Ovary (tissue), 9 donors: ENCODE data around the gene CYP19A1. TPM values are rescaled to one million over a fixed set of nuclear protein-coding genes. Genes with fewer than 3 reads are reported as not detected.

Experiments
- DNase-seq, 5 donors: peaks; one replicate each; pipeline ENCODE4 v3.0.0-alpha.2; 2019 to 2020
- H3K27ac ChIP-seq, 2 donors: fragments of 200-600 bp; one replicate each; pipeline versions ENCODE4 v1.5.1 to v1.8.0; 2019 to 2022
- H3K27me3 ChIP-seq: fragments of 200-600 bp; one replicate; pipeline ENCODE4 v1.8.0; 2022
- H3K36me3 ChIP-seq: fragments of 200-600 bp; sonication (generic); one replicate; pipeline ENCODE4 v1.5.1; 2019
- H3K4me1 ChIP-seq: one replicate; pipeline ENCODE4 v1.8.1; 2013; ENCODE audit warnings: mild to moderate bottlenecking, moderate library complexity; ENCODE audit not compliant: insufficient read depth
- H3K4me3 ChIP-seq: fragments of 200-600 bp; sonication (generic); one replicate; pipeline ENCODE4 v1.5.1; 2017
- H3K9me3 ChIP-seq, 2 donors: fragments of 200-600 bp in 1 of 2; sonication (generic) in 1 of 2; one replicate each; pipeline versions ENCODE4 v1.5.1 to v1.8.1; 2013 to 2019; ENCODE audit warnings: mild to moderate bottlenecking in 1 of 2, moderate library complexity in 1 of 2
- EP300 ChIP-seq: sonication (generic); formaldehyde crosslinking; IDR thresholded peaks from one replicate; pipeline ENCODE4 v1.6.1; 2017; ENCODE audit warnings: antibody characterized with exemption
- POLR2A ChIP-seq: fragments of 450-650 bp; IDR thresholded peaks from one replicate; pipeline ENCODE4 v1.6.1; 2017; ENCODE audit warnings: antibody characterized with exemption, mild to moderate bottlenecking, moderate library complexity
- WGBS, 3 donors: extraction: QIAGEN DNeasy Blood & Tissue Kit in 1 of 3; methylation state at CpG; one replicate each; pipeline versions ENCODE4 v1.1.5 to v1.1.7; 2013 to 2017; 5-methylcytosine and 5-hydroxymethylcytosine counted together
- intact Hi-C, 4 donors: fragments of 100-400 bp; cut with DNase I; formaldehyde crosslinking; loops; one replicate each; pipeline versions ENCODE4 v1.11.0 to v1.15.1; 2022 to 2023
- polyA plus RNA-seq, 2 donors: library from polyadenylated mRNA; stranded (reverse); fragments of 200-250 nt in 1 of 2; fragments of 350-450 nt in 1 of 2; fragmentation: Illumina TruSeq in 1 of 2; extraction: RNeasy Lipid Tissue Mini Kit (QIAGEN cat#74804) in 1 of 2; gene quantifications; one replicate each; pipeline ENCODE4 v1.2.3, GENCODE V29; 2013 to 2014
- total RNA-seq, 7 donors: library from RNA; depleted of rRNA in 2 of 7; stranded (reverse); fragments of >200 nt in 2 of 7; fragmentation: NEBNext Ultra II Directional in 3 of 7; extraction: Animal tissue kit (Norgen Biotek cat#: 25700) in 3 of 7; gene quantifications; one replicate each; pipeline versions ENCODE4 v1.1.0 to v1.2.4, GENCODE V29; 2016 to 2023
- TF ChIP-seq, protein P1 (sequence below), 3 donors: fragments of 450-650 bp in 2 of 3; fragments of 200-600 bp in 1 of 3; IDR thresholded peaks; one replicate each; pipeline versions ENCODE4 v1.5.1 to v1.8.0; 2016 to 2022; ENCODE audit warnings: antibody characterized with exemption in 3 of 3, mild to moderate bottlenecking in 1 of 3
- donor health status: DM: no; HTN: no; CAD: no; lungs with moderate emphysema.
- donor health status: DM: no; HTN: no; CAD: no.
- donor health status: Bipolar disorder and iron deficiency.
- donor health status: DM: yes; HTN: yes; CAD: no.
- donor health status: DM: no; HTN: no; CAD: no.
- donor health status: DM: yes; HTN: yes; CAD: no.

The CYP19A1 gene
- total and polyA plus RNA-seq, 9 donors: 0.81 to 1,570 (median 1.4) TPM

DNA sequence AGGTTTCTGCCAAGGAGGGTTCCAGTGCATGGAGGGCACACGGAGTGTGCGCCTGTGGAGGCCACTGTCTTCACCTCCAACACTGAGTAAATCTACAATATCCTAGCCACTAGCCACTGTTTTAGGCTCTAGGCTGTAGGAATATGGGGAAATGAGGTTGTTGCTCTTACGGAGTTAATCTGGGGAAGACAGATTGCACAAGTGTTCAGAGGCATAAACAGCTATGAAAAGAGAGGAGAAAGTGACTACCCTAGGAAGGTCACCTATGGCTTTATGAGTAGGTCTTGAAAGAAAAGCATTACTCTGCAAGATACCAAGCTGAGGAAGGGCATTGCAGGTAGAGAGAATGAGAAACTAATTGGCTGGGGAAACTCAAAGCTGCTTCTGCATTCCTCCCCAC is 85.7 kb downstream of the CYP19A1 start:
- WGBS, 3 donors: 93 to 99% (median 98%) methylated on average over 3 of the region's 3 CpGs

GRCh38 chr15:51251556-51251955 is 86.8 kb downstream of the CYP19A1 start:
- no peaks in the 10 kb centered on the region for H3K27me3 ChIP-seq
- DNase-seq: no peak
- no peak overlapping the region for H3K4me3 ChIP-seq
- intact Hi-C loops: no loop called here
- WGBS, 3 donors: 30 to 65% (median 56%) methylated on average over 1 of the region's 1 CpG
- H3K4me1 ChIP-seq: no peaks in the 10 kb centered on the region
- no peaks in the 10 kb centered on the region for H3K36me3 ChIP-seq
- TF ChIP-seq EP300 (no peak), POLR2A (no peak)
- TF ChIP-seq, protein P1, sequence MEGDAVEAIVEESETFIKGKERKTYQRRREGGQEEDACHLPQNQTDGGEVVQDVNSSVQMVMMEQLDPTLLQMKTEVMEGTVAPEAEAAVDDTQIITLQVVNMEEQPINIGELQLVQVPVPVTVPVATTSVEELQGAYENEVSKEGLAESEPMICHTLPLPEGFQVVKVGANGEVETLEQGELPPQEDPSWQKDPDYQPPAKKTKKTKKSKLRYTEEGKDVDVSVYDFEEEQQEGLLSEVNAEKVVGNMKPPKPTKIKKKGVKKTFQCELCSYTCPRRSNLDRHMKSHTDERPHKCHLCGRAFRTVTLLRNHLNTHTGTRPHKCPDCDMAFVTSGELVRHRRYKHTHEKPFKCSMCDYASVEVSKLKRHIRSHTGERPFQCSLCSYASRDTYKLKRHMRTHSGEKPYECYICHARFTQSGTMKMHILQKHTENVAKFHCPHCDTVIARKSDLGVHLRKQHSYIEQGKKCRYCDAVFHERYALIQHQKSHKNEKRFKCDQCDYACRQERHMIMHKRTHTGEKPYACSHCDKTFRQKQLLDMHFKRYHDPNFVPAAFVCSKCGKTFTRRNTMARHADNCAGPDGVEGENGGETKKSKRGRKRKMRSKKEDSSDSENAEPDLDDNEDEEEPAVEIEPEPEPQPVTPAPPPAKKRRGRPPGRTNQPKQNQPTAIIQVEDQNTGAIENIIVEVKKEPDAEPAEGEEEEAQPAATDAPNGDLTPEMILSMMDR (IDR thresholded peaks at IDR 0.05): no peak
- H3K9me3 ChIP-seq: no peaks in the 10 kb centered on the region
- no peak overlapping the region for H3K27ac ChIP-seq

More for the DNA sequence above, 85.7 kb downstream of the CYP19A1 start:
- H3K9me3 ChIP-seq: no peaks in the 10 kb centered on the region
- no peaks in the 10 kb centered on the region for H3K36me3 ChIP-seq
- TF ChIP-seq POLR2A (no peak), EP300 (no peak)
- TF ChIP-seq, protein P1 (IDR thresholded peaks at IDR 0.05): no peak
- H3K4me1 ChIP-seq: no peaks in the 10 kb centered on the region
- no peak overlapping the region for H3K27ac ChIP-seq
- H3K4me3 ChIP-seq: no peak overlapping the region
- intact Hi-C loops: no loop called here
- no peaks in the 10 kb centered on the region for H3K27me3 ChIP-seq
- DNase-seq: no peak

DNA sequence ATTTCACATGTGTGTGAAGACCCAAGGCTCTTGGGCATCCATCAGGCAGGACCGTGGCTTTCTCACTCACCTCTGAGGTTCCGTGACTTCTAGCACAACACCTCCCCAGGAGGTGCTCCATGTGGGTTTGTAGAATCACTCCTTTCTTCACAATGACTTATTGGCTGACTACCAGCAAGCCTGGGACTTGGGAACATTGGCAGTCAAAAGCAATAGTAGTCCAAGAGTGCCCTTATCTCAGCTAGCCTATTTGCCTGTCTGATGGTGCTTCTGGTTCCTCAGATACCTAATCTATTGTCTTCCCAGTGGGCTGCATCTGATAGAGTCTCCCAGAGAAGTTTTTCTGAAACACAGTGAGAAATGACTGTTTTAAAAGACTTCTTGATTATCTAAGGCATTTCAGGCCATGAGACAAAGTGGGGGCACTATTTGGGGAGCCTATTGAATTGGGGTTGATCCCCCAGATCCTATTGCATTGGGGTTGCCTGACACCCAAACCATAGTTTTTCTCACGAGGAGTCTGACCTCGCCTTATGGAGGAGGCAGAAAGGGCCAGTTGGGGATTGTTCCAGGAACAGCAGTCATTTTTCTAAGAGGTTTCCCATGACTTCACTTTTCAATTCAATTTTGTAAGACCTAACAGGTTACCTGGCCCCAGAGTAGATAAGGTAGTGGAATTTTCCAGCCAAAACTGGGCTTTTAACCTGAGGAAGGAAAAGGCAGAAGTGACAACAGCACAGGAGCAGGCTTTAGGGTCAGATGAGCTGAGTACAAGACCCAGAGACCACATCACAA is 88.0 kb downstream of the CYP19A1 start:
- no peaks in the 10 kb centered on the region for H3K4me1 ChIP-seq
- TF ChIP-seq, protein P1 (IDR thresholded peaks at IDR 0.05): no peak
- no peak for TF ChIP-seq EP300
- no peak for TF ChIP-seq POLR2A
- H3K27ac ChIP-seq: no peak overlapping the region
- no peaks in the 10 kb centered on the region for H3K9me3 ChIP-seq
- H3K4me3 ChIP-seq: no peak overlapping the region
- intact Hi-C loops: no loop called here
- H3K27me3 ChIP-seq: no peaks in the 10 kb centered on the region
- DNase-seq: no peak
- 84 to 87% (median 87%) methylated on average over 4 of the region's 4 CpGs for WGBS, 3 donors
- no peaks in the 10 kb centered on the region for H3K36me3 ChIP-seq

- no peak for DNase-seq
- intact Hi-C loops: no loop called here
- H3K4me3 ChIP-seq: no peak overlapping the region
- TF ChIP-seq, protein P1 (IDR thresholded peaks at IDR 0.05): no peak
- no peak for TF ChIP-seq EP300
- TF ChIP-seq POLR2A: no peak
- peaks cover 3% of the 10 kb centered on the region for H3K4me1 ChIP-seq
- H3K27me3 ChIP-seq: no peaks in the 10 kb centered on the region
- WGBS, 3 donors: 95 to 100% (median 97%) methylated on average over 1 of the region's 1 CpG
- H3K9me3 ChIP-seq: no peaks in the 10 kb centered on the region
- H3K27ac ChIP-seq: no peak overlapping the region
- no peaks in the 10 kb centered on the region for H3K36me3 ChIP-seq
Observed at GRCh38 chr15:51245628-51246027, 92.8 kb downstream of the CYP19A1 start.
